HG03196 (cell line): ENCODE results near the gene TMEM255B.
"Not testable (repeated sequence)": the region's sequence is repeated elsewhere in the genome, so short reads cannot be mapped to it uniquely, and the experiment has no call there.

Experiments used
- ATAC-seq: cut with Tn5 transposase; IDR thresholded peaks from one replicate; pipeline ENCODE4 v1.9.1; 2021; ENCODE audit not compliant: unreplicated experiment

The TMEM255B gene

GRCh38 chr13:113830426-113830950 is 71.5 kb downstream of the TMEM255B start:
- ATAC-seq: not testable (repeated sequence)

- no peak for ATAC-seq
Observed at GRCh38 chr13:113831061-113831460, 72.0 kb downstream of the TMEM255B start.

GRCh38 chr13:113832205-113832604 is 73.2 kb downstream of the TMEM255B start:
- ATAC-seq: no peak

- no peak for ATAC-seq
Observed at GRCh38 chr13:113832631-113833030, 73.6 kb downstream of the TMEM255B start.

- no peak for ATAC-seq
Observed at GRCh38 chr13:113833111-113833830, 74.2 kb downstream of the TMEM255B start.

GRCh38 chr13:113834006-113834405 is 75.0 kb downstream of the TMEM255B start:
- ATAC-seq: not testable (repeated sequence)

GRCh38 chr13:113834496-113835200 is 75.6 kb downstream of the TMEM255B start:
- ATAC-seq: no peak

- ATAC-seq: no peak
Observed at GRCh38 chr13:113835461-113836270, 76.6 kb downstream of the TMEM255B start.

- no peak for ATAC-seq
Observed at GRCh38 chr13:113836768-113837559, 77.9 kb downstream of the TMEM255B start.

GRCh38 chr13:113837560-113838355 is 78.7 kb downstream of the TMEM255B start:
- ATAC-seq: no peak

GRCh38 chr13:113838711-113839201 is 79.7 kb downstream of the TMEM255B start:
- no peak for ATAC-seq

- no peak for ATAC-seq
Observed at GRCh38 chr13:113839536-113840204, 80.6 kb downstream of the TMEM255B start.

- ATAC-seq: no peak
Observed at GRCh38 chr13:113840541-113841352, 81.7 kb downstream of the TMEM255B start.

- ATAC-seq: no peak
Observed at GRCh38 chr13:113841353-113841650, 82.3 kb downstream of the TMEM255B start.

GRCh38 chr13:113842336-113843062 is 83.5 kb downstream of the TMEM255B start:
- ATAC-seq: no peak

- no peak for ATAC-seq
Observed at GRCh38 chr13:113843063-113843654, 84.1 kb downstream of the TMEM255B start.

GRCh38 chr13:113843864-113844556 is 85.0 kb downstream of the TMEM255B start:
- no peak for ATAC-seq
